Measurements from ENCODE around the gene BTNL9. TPM values are rescaled to one million over a fixed set of nuclear protein-coding genes. Genes with fewer than 3 reads are reported as not detected.

Gene BTNL9
- total and polyA plus RNA-seq, 2 of the 8 experiments (the other 6 are each of a cell fraction or from before 2014, with no cell fraction given): 0.23 to 0.89 TPM

DNA sequence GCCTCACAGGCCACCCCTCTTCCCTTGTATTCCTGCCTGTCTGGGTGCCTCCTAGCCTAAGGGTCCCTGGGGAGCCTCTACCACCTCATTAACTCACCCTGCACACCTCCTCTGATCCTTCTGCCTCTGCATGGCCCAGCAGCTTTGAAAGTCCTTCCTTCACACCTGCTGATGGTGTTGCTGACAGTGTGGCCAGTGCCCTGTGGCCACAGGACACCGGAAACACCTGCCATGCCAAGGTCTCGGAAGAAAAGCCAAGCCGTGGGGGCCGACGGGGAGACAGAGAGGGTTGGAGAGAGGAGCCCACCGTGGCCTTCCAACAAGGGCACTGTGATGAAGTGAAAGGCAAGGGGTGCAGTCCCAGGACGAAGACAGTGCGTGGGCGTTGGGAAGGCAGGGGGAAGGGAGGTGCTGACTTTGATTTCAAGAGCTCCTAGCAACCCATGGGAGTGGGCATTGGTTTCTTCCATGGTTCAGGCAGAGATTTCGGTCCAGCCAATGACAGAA lies 4.1 kb downstream of the BTNL9 start:
- no peak for DNase-seq (ENCODE audit: low read depth in 1 of 2, low spot score in 2 of 2)
- H2BK120ac ChIP-seq (replicated peaks; ENCODE audit: low read depth, low read length): no peak overlapping the region
- POLR2A ChIA-PET (ENCODE audit: partially characterized antibody): interaction anchor here (2.0 kb wide), 1 partner anchor 11 kb away, joined by 4 read pairs; no protein-coding TSS in a partner anchor

More for the DNA sequence above, 4.1 kb downstream of the BTNL9 start:
- H3K79me2 ChIP-seq (ENCODE audit: control insufficient read depth in 1 of 2, insufficient read depth in 2 of 2, low read length in 2 of 2): no peaks in the 10 kb centered on the region
- no peak overlapping the region for H2AK5ac ChIP-seq (ENCODE audit: low read depth, low read length)
- no peak overlapping the region for H3K56ac ChIP-seq (replicated peaks; ENCODE audit: insufficient read length, low read depth, low read length)
- 85% methylated on average over 10 of the region's 10 CpGs; no CpG with 5 or more reads in 1 of the 2 experiments for WGBS, 2 experiments (ENCODE audit: extremely low coverage in 1 of 2, insufficient coverage in 1 of 2, insufficient read length in 1 of 2, insufficient replicate concordance in 2 of 2, low coverage in 1 of 2, low lambda C conversion rate in 2 of 2, missing lambda C conversion rate in 1 of 2)
- H2AFZ ChIP-seq (ENCODE audit: low read length): no peak overlapping the region
- no peaks in the 10 kb centered on the region for H3K79me1 ChIP-seq (ENCODE audit: low read depth, low read length)
- H3K36me3 ChIP-seq (ENCODE audit: control insufficient read depth in 2 of 4, insufficient read depth in 4 of 4, low read length in 3 of 4): no peaks in the 10 kb centered on the region
- no peak overlapping the region for H2BK5ac ChIP-seq (ENCODE audit: low read depth, low read length)
- H3K18ac ChIP-seq (ENCODE audit: extremely low read depth, low read length): no peak overlapping the region
- FAIRE-seq: no peak
- H3K4ac ChIP-seq (replicated peaks; ENCODE audit: insufficient read length, low read depth, low read length): no peak overlapping the region
- peaks cover 2 to 7% of the 10 kb centered on the region in 2 experiments; a peak in 2 of 4 replicates for H3K9me3 ChIP-seq (ENCODE audit: insufficient read depth in 2 of 2, low read depth in 1 of 2, low read length in 1 of 2)
- no peak overlapping the region for H4K8ac ChIP-seq (ENCODE audit: extremely low read depth, insufficient read depth, low read length)
- no peaks in the 10 kb centered on the region; a peak in 1 of 7 replicates for H3K4me1 ChIP-seq (replicated peaks in 1 of 4; ENCODE audit: control insufficient read depth in 3 of 4, insufficient read depth in 4 of 4, low read length in 3 of 4)
- H4K91ac ChIP-seq (replicated peaks; ENCODE audit: insufficient read length, low read length): no peak overlapping the region
- no peak overlapping the region for H3K4me3 ChIP-seq (ENCODE audit: extremely low read depth in 1 of 4, insufficient read depth in 2 of 4, low read depth in 3 of 4, low read length in 4 of 4)
- no peak overlapping the region for H3K9ac ChIP-seq (replicated peaks in 1 of 4; ENCODE audit: extremely low read depth in 1 of 4, low read depth in 3 of 4, low read length in 3 of 4)
- TF ChIP-seq CHD1 (IDR thresholded peaks at IDR 0.05; ENCODE audit: low read depth, low read length) (no peak), SAP30 (IDR thresholded peaks at IDR 0.05; ENCODE audit: insufficient read depth, insufficient replicate concordance, low read length) (no peak), KDM4A (IDR thresholded peaks at IDR 0.05; ENCODE audit: low read depth, low read length, severe bottlenecking) (no peak), RBBP5 (IDR thresholded peaks at IDR 0.05; ENCODE audit: borderline replicate concordance, low read depth, low read length) (no peak), RXRA (IDR thresholded peaks at IDR 0.05; ENCODE audit: insufficient read depth, low read depth, low read length) (no peak), ZNF274 (IDR thresholded peaks at IDR 0.05; ENCODE audit: borderline replicate concordance, extremely low read depth, low read length) (no peak)
- TF ChIP-seq, protein P1, sequence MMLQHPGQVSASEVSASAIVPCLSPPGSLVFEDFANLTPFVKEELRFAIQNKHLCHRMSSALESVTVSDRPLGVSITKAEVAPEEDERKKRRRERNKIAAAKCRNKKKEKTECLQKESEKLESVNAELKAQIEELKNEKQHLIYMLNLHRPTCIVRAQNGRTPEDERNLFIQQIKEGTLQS (IDR thresholded peaks at IDR 0.05; ENCODE audit: insufficient read depth, low read depth, low read length): no peak
- H4K5ac ChIP-seq (ENCODE audit: insufficient read length, low read depth, low read length): no peak overlapping the region
- H2BK12ac ChIP-seq (ENCODE audit: low read depth, low read length): no peak overlapping the region
- H2BK20ac ChIP-seq (ENCODE audit: low read length): no peak overlapping the region
- no peak overlapping the region for H2BK15ac ChIP-seq (ENCODE audit: low read length)
- H3K23me2 ChIP-seq (ENCODE audit: low read depth, low read length): peaks cover 2% of the 10 kb centered on the region; the same call in 1 of the 2 replicates
- CTCF ChIA-PET (ENCODE audit: partially characterized antibody): interaction anchor here (0.8 to 1.3 kb wide), 6 partner anchors 14 to 170 kb away, joined by 3 to 5 read pairs (median 4); no protein-coding TSS in a partner anchor
- no peaks in the 10 kb centered on the region; a peak in 2 of 7 replicates for H3K27me3 ChIP-seq (replicated peaks in 1 of 4; ENCODE audit: control insufficient read depth in 3 of 4, extremely low read depth in 1 of 4, insufficient read depth in 3 of 4, low read length in 3 of 4)
- H3K4me2 ChIP-seq (ENCODE audit: insufficient read depth in 1 of 2, low read depth in 2 of 2, low read length in 2 of 2): no peak overlapping the region
- H3K27ac ChIP-seq (ENCODE audit: low read depth, low read length): no peak overlapping the region
- H3K14ac ChIP-seq (ENCODE audit: insufficient read length): no peak overlapping the region
- H3K23ac ChIP-seq (ENCODE audit: insufficient read length): no peak overlapping the region
- no peaks in the 10 kb centered on the region for H4K20me1 ChIP-seq (replicated peaks in 1 of 2; ENCODE audit: control insufficient read depth in 1 of 2, insufficient read depth in 2 of 2, low read length in 2 of 2)
